HUES6 (cell line): ENCODE results near the gene FBXO8.
"Not testable (repeated sequence)": the region's sequence is repeated elsewhere in the genome, so short reads cannot be mapped to it uniquely, and the experiment has no call there.

Experiments used
- H3K27ac ChIP-seq: 2 replicates; pipeline ENCODE4 v1.7.0; 2013; ENCODE audit warnings: low read depth, mild to moderate bottlenecking, low read length, inconsistent platforms
- H3K27me3 ChIP-seq: 2 replicates; pipeline ENCODE4 v1.6.1; 2013; ENCODE audit warnings: low read length; ENCODE audit not compliant: control insufficient read depth, insufficient read depth
- H3K36me3 ChIP-seq: 2 replicates; pipeline ENCODE4 v1.6.1; 2013; ENCODE audit warnings: low read length; ENCODE audit not compliant: control insufficient read depth, insufficient read depth
- H3K4me1 ChIP-seq: 2 replicates; pipeline ENCODE4 v1.6.1; 2013; ENCODE audit warnings: low read length; ENCODE audit not compliant: control insufficient read depth, insufficient read depth
- H3K4me3 ChIP-seq: 2 replicates; pipeline ENCODE4 v1.5.1; 2013; ENCODE audit warnings: low read depth, low read length
- H3K9ac ChIP-seq: one replicate; pipeline ENCODE4 v1.6.1; 2013; ENCODE audit warnings: mild to moderate bottlenecking, low read length
- H3K9me3 ChIP-seq: 2 replicates; pipeline ENCODE4 v1.6.1; 2013; ENCODE audit warnings: low read depth, low read length; ENCODE audit not compliant: control insufficient read depth, insufficient read depth

Gene FBXO8

DNA sequence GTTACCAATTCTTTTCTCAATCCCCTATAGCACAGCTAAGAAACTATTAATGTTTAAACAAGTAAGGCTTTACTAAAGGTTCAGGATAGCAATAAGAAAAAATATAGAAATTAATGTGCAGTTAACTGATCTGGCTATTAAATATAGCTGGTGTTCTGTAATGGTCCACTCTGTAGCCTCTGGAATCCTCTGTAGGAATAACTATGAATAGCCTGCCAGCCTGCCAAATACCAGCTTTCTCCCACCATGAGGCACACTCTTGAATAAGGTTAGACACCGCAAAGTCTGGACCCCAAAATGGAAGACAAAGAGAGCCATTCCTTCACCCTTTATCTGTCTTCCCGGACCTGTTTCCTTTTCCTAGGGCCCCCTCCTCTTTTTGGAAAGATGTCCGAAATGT lies 30.8 kb upstream of the FBXO8 start:
- Histone ChIP-seq H3K4me1 (peaks cover 8% of the 10 kb centered on the region), H3K9me3 (no peaks in the 10 kb centered on the region), H3K4me3 (no peak overlapping the region), H3K36me3 (peaks cover 19% of the 10 kb centered on the region), H3K9ac (no peak overlapping the region), H3K27ac (no peak overlapping the region), H3K27me3 (no peaks in the 10 kb centered on the region)

DNA sequence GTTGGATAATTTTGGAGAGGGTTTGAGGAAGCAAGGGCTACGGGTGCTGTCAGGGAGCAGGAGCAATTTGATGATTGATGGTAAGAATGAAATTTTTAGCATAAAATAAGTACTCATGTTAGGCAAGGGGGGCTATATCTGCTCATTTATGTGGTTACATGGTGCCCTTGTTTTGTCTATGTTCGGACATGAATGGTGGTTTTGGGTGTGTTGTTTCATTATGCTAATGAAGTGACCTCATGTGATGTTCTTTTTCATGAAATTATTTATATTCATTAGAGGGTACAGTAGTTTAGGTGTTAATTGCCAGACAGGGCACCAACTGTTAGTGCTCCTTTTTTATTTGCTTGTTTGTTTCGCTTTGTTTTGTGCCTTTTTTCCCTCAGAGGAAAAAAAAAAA lies 29.5 kb upstream of the FBXO8 start:
- Histone ChIP-seq H3K4me1 (peaks cover 8% of the 10 kb centered on the region), H3K36me3 (peaks cover 20% of the 10 kb centered on the region), H3K27ac (no peak overlapping the region), H3K4me3 (no peak overlapping the region), H3K9ac (no peak overlapping the region), H3K9me3 (no peaks in the 10 kb centered on the region), H3K27me3 (no peaks in the 10 kb centered on the region)

DNA sequence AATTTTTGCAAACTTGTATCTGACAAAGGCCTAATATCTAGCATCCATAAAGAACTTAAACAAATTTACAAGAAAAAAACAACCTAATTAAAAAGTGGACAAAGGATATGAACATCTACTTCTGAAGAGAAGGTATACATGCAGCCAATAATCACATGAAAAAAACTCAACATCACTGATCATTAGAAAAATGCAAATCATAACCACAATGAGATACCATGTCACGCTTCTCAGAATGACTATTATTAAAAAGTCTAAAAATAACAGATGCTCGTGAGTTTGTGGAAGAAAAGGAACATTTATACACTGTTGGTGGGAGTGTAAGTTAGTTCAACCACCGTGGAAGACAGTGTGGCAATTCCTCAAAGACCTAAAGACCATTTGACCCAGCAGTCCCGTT lies 24.2 kb upstream of the FBXO8 start:
- Histone ChIP-seq H3K4me3 (no peak overlapping the region), H3K9ac (no peak overlapping the region), H3K9me3 (no peaks in the 10 kb centered on the region), H3K27ac (no peak overlapping the region), H3K36me3 (peaks cover 36% of the 10 kb centered on the region), H3K27me3 (no peaks in the 10 kb centered on the region), H3K4me1 (no peaks in the 10 kb centered on the region)

DNA sequence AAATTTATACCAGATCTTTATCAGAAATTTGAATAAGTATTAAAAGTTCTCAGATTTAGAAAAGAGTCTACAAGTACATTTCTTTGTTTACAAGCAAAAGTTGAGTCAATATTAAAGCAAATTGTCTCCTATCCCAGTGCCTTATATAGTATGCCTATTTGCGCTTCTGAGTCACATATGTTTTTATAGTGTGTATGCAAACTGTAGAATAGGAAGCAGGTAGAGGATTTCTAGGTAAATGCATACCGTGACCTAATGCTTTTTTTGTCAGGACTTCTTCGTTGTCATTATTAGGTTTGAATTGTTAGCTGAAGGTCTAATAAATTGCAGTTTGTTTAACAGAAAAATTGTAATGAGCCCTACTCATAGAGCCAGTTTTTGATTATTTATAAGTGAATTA lies 22.5 kb upstream of the FBXO8 start:
- no peaks in the 10 kb centered on the region for H3K4me1 ChIP-seq

DNA sequence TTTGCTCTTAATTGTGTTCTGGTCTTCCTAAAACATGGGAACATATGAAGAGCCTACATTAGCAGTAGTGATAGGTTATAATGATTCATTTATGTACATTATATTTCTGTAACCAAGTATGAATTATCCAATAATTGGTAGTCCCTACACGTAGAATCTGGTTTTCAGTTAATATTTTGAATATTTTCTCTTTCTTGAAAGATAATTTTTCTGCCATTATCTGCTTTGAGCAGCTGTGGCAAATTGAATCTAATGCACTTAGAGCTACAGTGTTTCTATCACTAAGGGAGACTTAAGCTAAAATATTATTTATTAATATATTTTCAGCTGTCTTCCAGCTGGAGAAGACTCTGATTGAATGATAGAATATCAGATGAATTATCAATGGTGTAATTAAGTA lies 21.2 kb upstream of the FBXO8 start:
- no peaks in the 10 kb centered on the region for H3K27me3 ChIP-seq
- no peaks in the 10 kb centered on the region for H3K9me3 ChIP-seq
- H3K4me3 ChIP-seq = no peak overlapping the region
- peaks cover 39% of the 10 kb centered on the region for H3K36me3 ChIP-seq
- H3K27ac ChIP-seq = no peak overlapping the region
- no peak overlapping the region for H3K9ac ChIP-seq
- no peaks in the 10 kb centered on the region for H3K4me1 ChIP-seq

More for the DNA sequence above, 22.5 kb upstream of the FBXO8 start:
- Histone ChIP-seq H3K27ac (no peak overlapping the region), H3K9me3 (no peaks in the 10 kb centered on the region), H3K36me3 (peaks cover 35% of the 10 kb centered on the region), H3K4me3 (no peak overlapping the region), H3K27me3 (no peaks in the 10 kb centered on the region), H3K9ac (no peak overlapping the region)

DNA sequence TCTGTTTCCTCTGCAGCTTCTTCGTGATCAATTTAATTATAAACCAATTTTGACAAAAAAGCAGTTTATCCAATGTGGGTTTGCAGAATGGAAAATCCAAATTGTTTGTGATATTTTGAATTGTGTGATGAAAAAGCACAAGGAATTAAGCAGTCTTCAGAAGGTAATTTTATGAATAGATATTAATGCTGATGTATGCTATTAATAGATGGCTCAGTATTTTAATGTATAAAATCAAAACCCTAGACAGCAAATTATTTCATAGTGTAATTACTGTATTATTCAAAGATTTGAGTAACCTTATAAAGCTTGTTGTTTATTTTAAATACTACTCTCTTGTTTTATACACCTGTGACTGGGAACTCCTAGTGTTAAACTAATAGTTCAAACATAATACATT lies 20.2 kb upstream of the FBXO8 start:
- Histone ChIP-seq H3K9me3 (no peaks in the 10 kb centered on the region), H3K9ac (no peak overlapping the region), H3K27me3 (no peaks in the 10 kb centered on the region), H3K36me3 (peaks cover 36% of the 10 kb centered on the region), H3K27ac (no peak overlapping the region), H3K4me1 (no peaks in the 10 kb centered on the region), H3K4me3 (no peak overlapping the region)

DNA sequence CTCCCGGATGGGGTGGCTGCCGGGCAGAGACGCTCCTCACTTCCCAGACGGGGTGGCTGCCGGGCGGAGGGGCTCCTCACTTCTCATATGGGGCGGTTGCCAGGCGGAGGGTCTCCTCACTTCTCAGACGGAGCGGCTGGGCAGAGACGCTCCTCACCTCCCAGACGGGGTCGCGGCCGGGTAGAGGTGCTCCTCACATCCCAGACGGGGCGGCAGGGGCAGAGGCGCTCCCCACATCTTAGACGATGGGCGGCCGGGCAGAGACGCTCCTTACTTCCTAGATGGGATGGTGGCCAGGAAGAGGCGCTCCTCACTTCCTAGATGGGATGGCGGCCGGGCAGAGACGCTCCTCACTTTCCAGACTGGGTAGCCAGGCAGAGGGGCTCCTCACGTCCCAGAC lies 11.7 kb upstream of the FBXO8 start:
- Histone ChIP-seq H3K9me3 (peaks cover 27% of the 10 kb centered on the region), H3K36me3 (peaks cover 12% of the 10 kb centered on the region)
- H3K9ac ChIP-seq, H3K27ac ChIP-seq, H3K27me3 ChIP-seq, H3K4me3 ChIP-seq, H3K4me1 ChIP-seq: not testable (repeated sequence)

DNA sequence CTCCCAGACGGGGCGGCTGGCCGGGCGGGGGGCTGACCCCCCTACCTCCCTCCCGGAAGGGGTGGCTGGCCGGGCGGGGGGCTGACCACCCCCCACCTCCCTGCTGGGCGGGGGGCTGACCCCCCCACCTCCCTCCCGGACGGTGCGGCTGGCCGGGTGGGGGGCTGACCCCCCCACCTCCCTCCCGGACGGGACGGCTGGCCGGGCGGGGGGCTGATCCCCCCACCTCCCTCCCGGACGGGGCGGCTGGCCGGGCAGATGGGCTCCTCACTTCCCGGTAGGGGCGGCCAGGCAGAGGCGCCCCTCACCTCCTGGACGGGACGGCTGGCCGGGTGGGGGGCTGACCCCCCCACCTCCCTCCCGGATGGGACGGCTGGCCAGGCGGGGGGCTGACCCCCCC lies 11.2 kb upstream of the FBXO8 start:
- not testable (repeated sequence) for H3K4me1 ChIP-seq, H3K36me3 ChIP-seq, H3K9ac ChIP-seq, H3K4me3 ChIP-seq, H3K27ac ChIP-seq, H3K27me3 ChIP-seq
- H3K9me3 ChIP-seq = peaks cover 27% of the 10 kb centered on the region

DNA sequence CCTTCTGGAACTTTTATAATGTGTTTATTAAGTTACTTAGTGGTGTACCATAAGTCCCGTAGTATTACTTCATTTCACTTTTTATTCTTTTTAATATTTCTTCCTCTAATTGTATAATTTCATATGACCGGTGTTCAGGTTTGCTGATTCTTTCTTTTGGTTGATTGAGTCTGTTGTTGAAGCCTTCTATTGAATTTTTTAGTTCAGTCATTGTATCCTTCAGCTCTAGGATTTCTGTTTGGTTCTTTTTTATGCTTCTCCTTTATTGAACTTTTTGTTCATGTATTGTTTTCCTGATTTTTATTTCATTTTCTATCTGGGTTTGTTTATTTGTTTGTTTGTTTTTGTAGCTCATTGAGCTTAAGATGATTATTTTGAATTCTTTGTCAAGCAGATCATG lies 9.0 kb upstream of the FBXO8 start:
- no peaks in the 10 kb centered on the region for H3K27me3 ChIP-seq
- H3K4me1 ChIP-seq = no peaks in the 10 kb centered on the region
- no peak overlapping the region for H3K4me3 ChIP-seq
- no peak overlapping the region for H3K9ac ChIP-seq
- no peak overlapping the region for H3K27ac ChIP-seq
- peaks cover 27% of the 10 kb centered on the region for H3K9me3 ChIP-seq
- peaks cover 5% of the 10 kb centered on the region; the same call in 1 of the 2 replicates for H3K36me3 ChIP-seq

DNA sequence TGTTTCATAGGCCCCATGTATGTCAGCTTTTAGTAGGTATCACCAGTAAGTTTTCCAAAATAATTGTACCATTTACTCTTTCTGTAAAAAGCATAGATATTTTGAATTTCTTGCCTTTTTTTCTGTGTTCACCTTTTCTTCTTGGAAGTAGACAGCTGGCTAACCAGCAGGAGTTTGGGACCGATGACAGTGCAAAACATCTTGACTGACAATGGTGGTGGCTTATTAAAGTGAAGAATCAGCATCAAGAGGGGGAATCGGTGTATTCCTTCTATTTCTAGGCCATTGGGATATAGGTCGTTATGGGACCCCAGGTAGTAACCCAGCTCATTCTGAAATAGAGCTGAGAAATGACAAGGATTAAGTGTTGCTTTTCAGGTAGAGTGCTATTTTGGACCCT lies 3.4 kb upstream of the FBXO8 start:
- Histone ChIP-seq H3K9ac (no peak overlapping the region), H3K9me3 (0 out of 2 replicates have a peak, but pooled peaks cover 4% of the 10 kb centered on the region), H3K27me3 (no peaks in the 10 kb centered on the region), H3K36me3 (0 out of 2 replicates have a peak, but pooled peaks cover 2% of the 10 kb centered on the region), H3K4me1 (peaks cover 3% of the 10 kb centered on the region; the same call in 1 of the 2 replicates), H3K27ac (no peak overlapping the region), H3K4me3 (no peak overlapping the region)

DNA sequence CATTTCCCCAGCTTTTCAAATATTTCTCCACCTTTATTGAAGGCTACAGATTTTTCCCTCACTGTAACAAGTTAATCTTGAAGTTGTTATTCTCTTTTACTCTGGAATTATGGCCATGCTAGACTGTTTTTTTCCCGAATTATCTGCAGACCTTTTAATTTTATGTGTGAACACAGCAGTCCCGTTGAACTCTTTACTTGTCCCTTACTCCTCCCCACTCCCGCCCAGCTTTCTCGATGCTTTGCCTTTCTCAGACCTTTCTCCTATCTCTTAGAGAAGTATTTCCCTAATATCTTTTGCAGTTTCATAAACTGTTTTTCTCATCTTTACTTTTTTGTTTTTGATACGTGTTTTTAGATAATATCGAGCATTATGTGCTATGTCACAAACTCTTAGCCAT lies 1.0 kb upstream of the FBXO8 start:
- Histone ChIP-seq H3K4me3 (peak overlapping the region; percentile 92), H3K27me3 (no peaks in the 10 kb centered on the region), H3K27ac (no peak overlapping the region), H3K9me3 (no peaks in the 10 kb centered on the region; the same call in 1 of the 2 replicates), H3K36me3 (no peaks in the 10 kb centered on the region), H3K9ac (peak overlapping the region; percentile 99), H3K4me1 (peaks cover 3% of the 10 kb centered on the region; the same call in 1 of the 2 replicates)
